Endodermal cell (in vitro differentiated cells): ENCODE measurements around the gene LGR5. TPM values are rescaled to one million over a fixed set of nuclear protein-coding genes. Genes with fewer than 3 reads are reported as not detected.

Experiments
- DNase-seq: peaks from one replicate; pipeline ENCODE4 v3.0.0-alpha.2; 2017
- H3K27ac ChIP-seq: 2 replicates; pipeline ENCODE4 v1.5.1; 2013; ENCODE audit warnings: mild to moderate bottlenecking, low read depth, low read length, moderate library complexity
- H3K27me3 ChIP-seq: 2 replicates; pipeline ENCODE4 v1.6.1; 2013; ENCODE audit warnings: mild to moderate bottlenecking, low read length, moderate library complexity; ENCODE audit not compliant: insufficient read depth, control insufficient read depth, poor library complexity, severe bottlenecking
- H3K36me3 ChIP-seq: 2 replicates; pipeline ENCODE4 v1.7.0; 2013; ENCODE audit warnings: mild to moderate bottlenecking, low read length, moderate library complexity; ENCODE audit not compliant: control insufficient read depth, insufficient read depth
- H3K4me1 ChIP-seq: one replicate; pipeline ENCODE4 v1.7.0; 2013; ENCODE audit warnings: low read length; ENCODE audit not compliant: control insufficient read depth, insufficient read depth
- H3K4me3 ChIP-seq: 2 replicates; pipeline ENCODE4 v1.5.1; 2013; ENCODE audit warnings: mild to moderate bottlenecking, low read length, moderate library complexity
- H3K9ac ChIP-seq: 2 replicates; pipeline ENCODE4 v1.6.1; 2013; ENCODE audit warnings: mild to moderate bottlenecking, low read length, moderate library complexity; ENCODE audit not compliant: poor library complexity, severe bottlenecking; ENCODE audit errors: extremely low read depth
- H3K9me3 ChIP-seq: 2 replicates; pipeline ENCODE4 v1.6.1; 2013; ENCODE audit warnings: mild to moderate bottlenecking, low read length, moderate library complexity; ENCODE audit not compliant: control insufficient read depth
- H3K27ac Mint-ChIP-seq: 2 replicates; pipeline ENCODE4 v1.8.0; 2020; ENCODE audit warnings: mixed read lengths
- H3K27me3 Mint-ChIP-seq: 2 replicates; pipeline ENCODE4 v1.8.0; 2021; ENCODE audit warnings: mild to moderate bottlenecking, mixed read lengths; ENCODE audit not compliant: insufficient read depth
- H3K36me3 Mint-ChIP-seq: 2 replicates; pipeline ENCODE4 v1.8.0; 2020; ENCODE audit warnings: low read depth, mixed read lengths
- H3K4me1 Mint-ChIP-seq: 2 replicates; pipeline ENCODE4 v1.8.0; 2020; ENCODE audit warnings: mixed read lengths
- H3K4me3 Mint-ChIP-seq: 2 replicates; pipeline ENCODE4 v1.8.0; 2020; ENCODE audit warnings: mild to moderate bottlenecking, moderate library complexity, mixed read lengths
- H3K9me3 Mint-ChIP-seq: 2 replicates; pipeline ENCODE4 v1.8.0; 2020; ENCODE audit warnings: mild to moderate bottlenecking, mixed read lengths
- WGBS, 2 experiments: methylation state at CpG; one replicate each; pipeline versions ENCODE4 v1.1.5 to v1.1.7; 2013; ENCODE audit warnings: missing lambda C conversion rate in 2 of 2, mixed read lengths in 1 of 2; ENCODE audit not compliant: insufficient coverage in 1 of 2, insufficient read length in 1 of 2; 5-methylcytosine and 5-hydroxymethylcytosine counted together
- total RNA-seq, 2 donors: library from RNA; stranded (reverse); fragmentation: NEBNext Ultra II Directional in 1 of 2; extraction: Animal tissue kit (Norgen Biotek cat#: 25700) in 1 of 2; gene quantifications; 2 replicates in 1 of 2; 3 replicates in 1 of 2; pipeline ENCODE4 v1.2.1, GENCODE V29; 2021
- TF ChIP-seq, protein P1 (sequence below): fragments of 200-600 bp; sonication (generic); conservative IDR thresholded peaks from 2 replicates; pipeline ENCODE4 v1.5.0; 2021; ENCODE audit warnings: antibody characterized with exemption, mild to moderate bottlenecking

LGR5 gene
- total RNA-seq, 2 donors from 2014 or later = 27.2 to 49.9 TPM

DNA sequence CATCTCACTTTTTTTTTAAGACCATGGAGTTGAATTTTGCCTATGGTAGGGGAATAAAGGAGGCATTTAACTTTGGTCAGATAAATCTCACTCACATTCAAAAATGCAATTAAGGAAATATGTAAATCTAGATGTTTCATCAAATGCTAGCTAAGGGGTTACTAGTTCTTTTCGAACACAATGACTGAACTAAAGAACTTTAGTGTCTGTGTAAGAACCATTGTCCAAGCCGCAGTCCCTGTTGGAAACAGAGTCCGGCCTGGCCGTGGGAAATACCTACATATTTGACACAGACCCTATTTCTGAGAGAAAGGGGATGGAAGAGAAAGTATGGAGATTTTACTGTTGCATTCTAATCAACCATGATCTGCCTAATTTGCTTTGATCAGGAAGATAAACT, 17.4 kb downstream of the LGR5 start:
- H3K4me1 Mint-ChIP-seq = peaks cover 48% of the 10 kb centered on the region
- peak overlapping the region; percentile 9 for H3K9ac ChIP-seq
- H3K27me3 ChIP-seq = no peaks in the 10 kb centered on the region
- TF ChIP-seq, protein P1, sequence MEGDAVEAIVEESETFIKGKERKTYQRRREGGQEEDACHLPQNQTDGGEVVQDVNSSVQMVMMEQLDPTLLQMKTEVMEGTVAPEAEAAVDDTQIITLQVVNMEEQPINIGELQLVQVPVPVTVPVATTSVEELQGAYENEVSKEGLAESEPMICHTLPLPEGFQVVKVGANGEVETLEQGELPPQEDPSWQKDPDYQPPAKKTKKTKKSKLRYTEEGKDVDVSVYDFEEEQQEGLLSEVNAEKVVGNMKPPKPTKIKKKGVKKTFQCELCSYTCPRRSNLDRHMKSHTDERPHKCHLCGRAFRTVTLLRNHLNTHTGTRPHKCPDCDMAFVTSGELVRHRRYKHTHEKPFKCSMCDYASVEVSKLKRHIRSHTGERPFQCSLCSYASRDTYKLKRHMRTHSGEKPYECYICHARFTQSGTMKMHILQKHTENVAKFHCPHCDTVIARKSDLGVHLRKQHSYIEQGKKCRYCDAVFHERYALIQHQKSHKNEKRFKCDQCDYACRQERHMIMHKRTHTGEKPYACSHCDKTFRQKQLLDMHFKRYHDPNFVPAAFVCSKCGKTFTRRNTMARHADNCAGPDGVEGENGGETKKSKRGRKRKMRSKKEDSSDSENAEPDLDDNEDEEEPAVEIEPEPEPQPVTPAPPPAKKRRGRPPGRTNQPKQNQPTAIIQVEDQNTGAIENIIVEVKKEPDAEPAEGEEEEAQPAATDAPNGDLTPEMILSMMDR = no peak
- H3K36me3 Mint-ChIP-seq = peaks cover 8% of the 10 kb centered on the region
- no peaks in the 10 kb centered on the region for H3K9me3 ChIP-seq
- 95% methylated on average over 4 of the region's 4 CpGs; no CpG with 5 or more reads in 1 of the 2 experiments for WGBS, 2 experiments
- peak overlapping the region; percentile 33 for H3K27ac Mint-ChIP-seq
- H3K4me3 Mint-ChIP-seq = no peak overlapping the region
- H3K36me3 ChIP-seq = peaks cover 14% of the 10 kb centered on the region
- H3K27me3 Mint-ChIP-seq = peaks cover 40% of the 10 kb centered on the region
- no peaks in the 10 kb centered on the region for H3K9me3 Mint-ChIP-seq
- peaks cover 57% of the 10 kb centered on the region for H3K4me1 ChIP-seq
- DNase-seq = no peak
- H3K27ac ChIP-seq = peak overlapping the region; percentile 64
- peak overlapping the region; percentile 36 for H3K4me3 ChIP-seq

GRCh38 chr12:71460318-71460717, 20.7 kb downstream of the LGR5 start:
- Histone ChIP-seq H3K27me3 (no peaks in the 10 kb centered on the region), H3K27ac (no peak overlapping the region), H3K9ac (peak overlapping the region; percentile 1), H3K4me1 (peaks cover 41% of the 10 kb centered on the region), H3K9me3 (no peaks in the 10 kb centered on the region), H3K36me3 (peaks cover 26% of the 10 kb centered on the region), H3K4me3 (peak overlapping the region; percentile 75)
- DNase-seq = no peak
- Mint-ChIP-seq H3K4me1 (peaks cover 34% of the 10 kb centered on the region), H3K27ac (no peak overlapping the region), H3K4me3 (no peak overlapping the region), H3K36me3 (peaks cover 2% of the 10 kb centered on the region), H3K9me3 (no peaks in the 10 kb centered on the region), H3K27me3 (peaks cover 12% of the 10 kb centered on the region)
- TF ChIP-seq, protein P1 = no peak
- WGBS, 2 experiments = 75 to 91% methylated on average over 4 of the region's 4 CpGs

DNA sequence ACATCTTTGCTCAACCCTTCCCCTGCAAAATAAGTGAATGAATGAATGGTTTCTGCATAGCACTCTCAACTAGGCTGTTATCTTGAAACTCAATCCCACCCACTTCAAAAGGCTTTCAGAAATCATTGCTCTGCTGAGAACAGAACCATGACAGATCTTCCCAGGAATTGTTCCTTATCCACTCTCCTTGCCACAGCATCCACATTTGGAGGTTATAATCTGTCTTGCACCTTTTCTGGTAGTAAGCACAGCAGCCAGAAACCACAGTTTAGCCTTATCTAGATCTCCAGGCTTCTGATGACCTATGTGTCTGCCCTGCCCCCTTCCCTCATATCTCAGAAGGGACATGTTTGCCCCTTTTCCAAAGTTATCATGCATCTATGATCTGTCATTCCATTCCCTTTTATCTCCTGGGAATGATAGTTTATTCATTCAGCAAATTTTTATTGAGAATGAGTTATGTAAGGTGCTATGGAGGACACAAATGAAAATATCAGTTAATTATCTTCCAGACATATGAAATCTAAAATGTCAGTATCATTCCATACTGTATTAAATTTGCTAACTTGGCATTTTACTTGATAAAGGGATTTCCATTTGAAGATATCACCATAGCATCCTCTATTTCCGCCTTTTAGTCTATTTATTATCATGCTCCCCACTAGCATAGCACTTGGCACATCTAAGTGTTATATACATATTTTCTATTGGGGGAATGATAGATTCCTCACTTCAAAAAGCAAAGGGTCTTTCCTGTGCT, 21.4 kb downstream of the LGR5 start:
- no peak overlapping the region for H3K4me3 ChIP-seq
- peak; percentile 71 for DNase-seq
- Mint-ChIP-seq H3K36me3 (peaks cover 2% of the 10 kb centered on the region), H3K9me3 (no peaks in the 10 kb centered on the region), H3K4me3 (no peak overlapping the region), H3K4me1 (peaks cover 33% of the 10 kb centered on the region), H3K27me3 (peaks cover 12% of the 10 kb centered on the region), H3K27ac (no peak overlapping the region)
- peaks cover 34% of the 10 kb centered on the region for H3K36me3 ChIP-seq
- H3K27ac ChIP-seq = no peak overlapping the region
- TF ChIP-seq, protein P1 = no peak
- 50% methylated on average over 1 of the region's 1 CpG; no CpG with 5 or more reads in 1 of the 2 experiments for WGBS, 2 experiments
- no peaks in the 10 kb centered on the region for H3K9me3 ChIP-seq
- peak overlapping the region; percentile 1 for H3K9ac ChIP-seq
- no peaks in the 10 kb centered on the region for H3K27me3 ChIP-seq
- peaks cover 38% of the 10 kb centered on the region for H3K4me1 ChIP-seq
